ENCODE data around the gene FRAS1. TPM values are rescaled to one million over a fixed set of nuclear protein-coding genes. Genes with fewer than 3 reads are reported as not detected.

The FRAS1 gene
- total and polyA plus RNA-seq, 9 of the 15 experiments (the other 6 are each of a cell fraction or from before 2014, with no cell fraction given): under 0.01 to 0.11 (median 0.04) TPM; not detected in 2

DNA sequence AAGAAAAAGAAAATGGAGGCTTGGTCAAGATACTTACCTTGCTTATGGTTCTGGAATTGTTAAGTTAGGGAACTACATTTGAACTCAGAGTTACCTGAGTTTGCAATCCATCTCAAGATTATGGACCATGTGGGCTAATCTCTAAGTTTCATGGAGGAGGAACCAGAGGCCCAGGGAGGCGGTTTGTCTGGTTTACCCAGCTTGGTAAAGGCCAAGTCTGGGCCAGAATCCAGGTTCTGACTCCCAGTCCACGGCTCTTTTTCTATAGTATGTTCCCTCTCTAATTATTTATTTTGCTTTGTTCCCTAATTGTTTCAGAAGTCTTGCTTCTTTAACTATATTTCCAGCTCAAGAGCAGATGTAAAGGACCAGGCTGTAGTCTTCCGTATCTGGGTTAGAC lies 168.1 kb downstream of the FRAS1 start:
- no peak for TF ChIP-seq MYC (IDR thresholded peaks at IDR 0.05; ENCODE audit: low read depth, low read length)
- no peak for TF ChIP-seq MYC (CRISPR knock-in tag; IDR thresholded peaks at IDR 0.05; ENCODE audit: borderline replicate concordance, low read depth)
- no peak for TF ChIP-seq FOXM1 (IDR thresholded peaks at IDR 0.05; ENCODE audit: low read depth)
- TF ChIP-seq FOXM1 (CRISPR knock-in tag; IDR thresholded peaks at IDR 0.05; ENCODE audit: low read depth): no peak
- no peak for TF ChIP-seq YY1 (IDR thresholded peaks at IDR 0.05; ENCODE audit: borderline replicate concordance in 1 of 3, control insufficient read depth in 1 of 3, extremely low read depth in 1 of 3, insufficient read depth in 3 of 3, insufficient read length in 1 of 3, insufficient replicate concordance in 2 of 3, low read depth in 1 of 3, low read length in 2 of 3)
- Histone ChIP-seq H3K9me3 (replicated peaks; ENCODE audit: control insufficient read depth, insufficient read depth, low read depth, low read length) (no peaks in the 10 kb centered on the region; the same call in 1 of the 2 replicates), H3K79me2 (ENCODE audit: control insufficient read depth, insufficient read depth, low read length) (no peaks in the 10 kb centered on the region), H3K27ac (ENCODE audit: extremely low read depth, low read depth, low read length) (no peak overlapping the region), H3K36me3 (ENCODE audit: control insufficient read depth, insufficient read depth, low read length) (no peaks in the 10 kb centered on the region), H2AFZ (ENCODE audit: low read depth, low read length) (no peak overlapping the region), H3K4me1 (replicated peaks in 1 of 2; ENCODE audit: control insufficient read depth in 2 of 2, insufficient read depth in 2 of 2, low read length in 2 of 2) (no peaks in the 10 kb centered on the region), H3K4me3 (no peak overlapping the region), H3K9me1 (ENCODE audit: control insufficient read depth, insufficient read depth, low read length) (no peaks in the 10 kb centered on the region), H3K4me2 (ENCODE audit: insufficient read depth, low read length) (no peak overlapping the region), H4K20me1 (replicated peaks; ENCODE audit: control insufficient read depth, insufficient read depth, low read length) (no peaks in the 10 kb centered on the region), H3K27me3 (ENCODE audit: control insufficient read depth in 2 of 2, insufficient read depth in 2 of 2, low read length in 2 of 2) (peaks cover 3 to 4% of the 10 kb centered on the region in 2 experiments; a peak in 3 of 5 replicates), H3K9ac (ENCODE audit: insufficient read depth in 1 of 2, low read depth in 2 of 2, low read length in 2 of 2) (no peak overlapping the region)
- WGBS (ENCODE audit: insufficient coverage, low coverage, missing lambda C conversion rate): 0% methylated on average over 3 of the region's 3 CpGs
- CTCF ChIA-PET (ENCODE audit: low intra/inter-chr PET ratio): no interaction called here
- intact Hi-C loops (cut with micrococcal nuclease): no loop called here
- ATAC-seq (no peak), DNase-seq (ENCODE audit: extremely low read depth in 1 of 4, low spot score in 3 of 4) (no peak), FAIRE-seq (no peak)
- POLR2A ChIA-PET: no interaction called here
- in situ Hi-C loops (cut with MboI): no loop called here
- no TSS peak for BruUV-seq (replicated peaks)

DNA sequence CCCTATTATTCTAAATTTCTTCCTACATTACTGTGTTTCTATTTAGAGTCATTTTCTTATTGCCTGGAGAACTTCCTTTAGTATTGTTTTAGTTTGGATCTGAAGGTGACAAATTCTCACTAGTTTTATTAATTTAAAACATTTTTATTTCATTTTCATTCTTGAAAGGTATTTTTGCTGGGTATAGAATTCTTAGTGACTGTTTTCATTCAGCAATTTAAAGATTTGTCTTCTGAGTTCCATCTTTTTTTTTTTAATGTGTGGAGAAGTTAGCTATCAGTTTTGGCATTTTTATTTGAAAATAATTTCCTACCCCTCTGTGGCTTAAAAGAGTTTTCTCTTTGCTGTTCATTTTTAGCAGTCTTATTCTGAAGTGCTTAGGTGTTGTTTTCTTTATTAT lies 169.2 kb downstream of the FRAS1 start:
- Histone ChIP-seq H2AFZ (ENCODE audit: low read depth, low read length) (no peak overlapping the region), H3K9me3 (replicated peaks; ENCODE audit: control insufficient read depth, insufficient read depth, low read depth, low read length) (no peaks in the 10 kb centered on the region; the same call in 1 of the 2 replicates), H3K9ac (ENCODE audit: insufficient read depth in 1 of 2, low read depth in 2 of 2, low read length in 2 of 2) (no peak overlapping the region), H3K4me1 (replicated peaks in 1 of 2; ENCODE audit: control insufficient read depth in 2 of 2, insufficient read depth in 2 of 2, low read length in 2 of 2) (no peaks in the 10 kb centered on the region), H4K20me1 (replicated peaks; ENCODE audit: control insufficient read depth, insufficient read depth, low read length) (no peaks in the 10 kb centered on the region), H3K36me3 (ENCODE audit: control insufficient read depth, insufficient read depth, low read length) (no peaks in the 10 kb centered on the region), H3K4me3 (no peak overlapping the region), H3K4me2 (ENCODE audit: insufficient read depth, low read length) (no peak overlapping the region), H3K27me3 (ENCODE audit: control insufficient read depth in 2 of 2, insufficient read depth in 2 of 2, low read length in 2 of 2) (peaks cover 3 to 4% of the 10 kb centered on the region in 2 experiments; a peak in 3 of 5 replicates), H3K9me1 (ENCODE audit: control insufficient read depth, insufficient read depth, low read length) (no peaks in the 10 kb centered on the region), H3K79me2 (ENCODE audit: control insufficient read depth, insufficient read depth, low read length) (no peaks in the 10 kb centered on the region), H3K27ac (ENCODE audit: extremely low read depth, low read depth, low read length) (no peak overlapping the region)
- POLR2A ChIA-PET: no interaction called here
- in situ Hi-C loops (cut with MboI): no loop called here
- CTCF ChIA-PET (ENCODE audit: low intra/inter-chr PET ratio): no interaction called here
- no peak for TF ChIP-seq KLF1 (tag; IDR thresholded peaks at IDR 0.05)
- 0 out of 2 replicates have a peak, but pooled peaks have one; percentile 58 for TF ChIP-seq ZFP1 (CRISPR knock-in tag; IDR thresholded peaks at IDR 0.05)
- ATAC-seq (no peak), DNase-seq (ENCODE audit: extremely low read depth in 1 of 4, low spot score in 3 of 4) (no peak), FAIRE-seq (no peak)
- intact Hi-C loops (cut with micrococcal nuclease): no loop called here
- BruUV-seq (replicated peaks): no TSS peak
